GM23338 (cell line): Measurements from ENCODE around the gene C1orf56. TPM values are rescaled to one million over a fixed set of nuclear protein-coding genes. Genes with fewer than 3 reads are reported as not detected.
A peak's percentile ranks its signal among the peaks of the same experiment; 100 is the strongest.

Source experiments
- ATAC-seq: fragments of 200-7000 bp; cut with Tn5 transposase; 3 replicates; pipeline ENCODE4 v1.9.1; 2020
- DNase-seq: peaks from one replicate; pipeline ENCODE4 v3.0.0-alpha.2; 2015; ENCODE audit warnings: low spot score
- H2AFZ ChIP-seq: fragments of 200-600 bp; sonication (generic); 2 replicates; pipeline ENCODE4 v1.8.0; 2016; ENCODE audit warnings: antibody characterized with exemption, mild to moderate bottlenecking, moderate library complexity
- H3F3A ChIP-seq: fragments of 200-600 bp; sonication (generic); replicated peaks from 2 replicates; pipeline ENCODE4 v1.8.0; 2017; ENCODE audit warnings: antibody characterized with exemption, mixed run types, low read depth
- H3K27ac ChIP-seq: fragments of 200-600 bp; sonication (generic); 2 replicates; pipeline ENCODE4 v1.6.1; 2016; ENCODE audit warnings: low read depth
- H3K27me3 ChIP-seq: fragments of 200-600 bp; sonication (generic); 2 replicates; pipeline ENCODE4 v1.8.0; 2016; ENCODE audit warnings: mild to moderate bottlenecking, mixed run types, moderate library complexity; ENCODE audit not compliant: insufficient read depth
- H3K36me3 ChIP-seq: fragments of 200-600 bp; sonication (generic); 2 replicates; pipeline ENCODE4 v1.8.0; 2016; ENCODE audit warnings: mild to moderate bottlenecking; ENCODE audit not compliant: insufficient read depth
- H3K4me1 ChIP-seq: fragments of 200-600 bp; sonication (generic); 2 replicates; pipeline ENCODE4 v1.8.0; 2016; ENCODE audit warnings: mild to moderate bottlenecking, moderate library complexity; ENCODE audit not compliant: insufficient read depth
- H3K4me2 ChIP-seq: fragments of 200-600 bp; sonication (generic); 2 replicates; pipeline ENCODE4 v1.7.1; 2017; ENCODE audit warnings: mixed run types
- H3K4me3 ChIP-seq: fragments of 200-600 bp; sonication (generic); 2 replicates; pipeline ENCODE4 v1.6.1; 2016; ENCODE audit warnings: mixed run types
- H3K79me2 ChIP-seq: fragments of 200-600 bp; sonication (generic); replicated peaks from 2 replicates; pipeline ENCODE4 v1.8.0; 2017; ENCODE audit warnings: mild to moderate bottlenecking; ENCODE audit not compliant: insufficient read depth
- H3K9me2 ChIP-seq: fragments of 200-600 bp; sonication (generic); 2 replicates; pipeline ENCODE4 v1.8.0; 2017; ENCODE audit not compliant: insufficient read depth
- H4K20me1 ChIP-seq: fragments of 200-600 bp; sonication (generic); replicated peaks from 2 replicates; pipeline ENCODE4 v1.8.0; 2017; ENCODE audit warnings: mild to moderate bottlenecking; ENCODE audit not compliant: insufficient read depth
- H3K27ac Mint-ChIP-seq: 2 replicates; pipeline ENCODE4 v1.8.0; 2020; ENCODE audit warnings: inconsistent platforms, mild to moderate bottlenecking, moderate library complexity, mixed read lengths
- H3K27me3 Mint-ChIP-seq: 3 replicates; pipeline ENCODE4 v1.8.0; 2022; ENCODE audit warnings: low read depth, mild to moderate bottlenecking, moderate library complexity, mixed read lengths, inconsistent platforms; ENCODE audit not compliant: insufficient read depth, poor library complexity
- H3K36me3 Mint-ChIP-seq: 3 replicates; pipeline ENCODE4 v1.8.0; 2021; ENCODE audit warnings: low read depth, mild to moderate bottlenecking, inconsistent platforms, moderate library complexity, mixed read lengths
- H3K4me1 Mint-ChIP-seq: 3 replicates; pipeline ENCODE4 v1.8.0; 2020; ENCODE audit warnings: mild to moderate bottlenecking, inconsistent platforms, mixed read lengths
- H3K4me3 Mint-ChIP-seq: 3 replicates; pipeline ENCODE4 v1.8.0; 2021; ENCODE audit warnings: moderate library complexity, mild to moderate bottlenecking, inconsistent platforms, mixed read lengths
- H3K9me3 Mint-ChIP-seq: 3 replicates; pipeline ENCODE4 v1.8.0; 2020; ENCODE audit warnings: moderate library complexity, mild to moderate bottlenecking, inconsistent platforms, mixed read lengths
- NANOG ChIP-seq: IDR thresholded peaks from 2 replicates; pipeline ENCODE4 v1.6.1; 2016; ENCODE audit warnings: antibody characterized with exemption, borderline replicate concordance
- POLR2AphosphoS5 ChIP-seq: IDR thresholded peaks from 2 replicates; pipeline ENCODE4 v1.6.1; 2016; ENCODE audit warnings: antibody characterized with exemption, low read depth
- polyA plus RNA-seq: library from polyadenylated mRNA; unstranded; fragments of >200 nt; fragmentation: Nextera tagmentation; extraction: Ambion mirVana; gene quantifications from 2 replicates; pipeline ENCODE4 v1.2.1, GENCODE V29; 2016
- total RNA-seq: library from RNA; depleted of rRNA; stranded (reverse); fragments of >200 nt; shearing (Covaris generic); gene quantifications from 2 replicates; pipeline ENCODE4 v1.2.3, GENCODE V29; 2014
- TF ChIP-seq, protein P1 (sequence below): IDR thresholded peaks from 2 replicates; pipeline ENCODE4 v1.6.1; 2016; ENCODE audit warnings: antibody characterized with exemption
- TF ChIP-seq, protein P2 (sequence below), 2 experiments: fragments of 200-600 bp in 1 of 2; sonication (generic) in 1 of 2; conservative IDR thresholded peaks; 2 replicates each; pipeline versions ENCODE4 v1.5.1 to v1.6.1; 2016 to 2017; ENCODE audit warnings: antibody characterized with exemption in 2 of 2, low read depth in 2 of 2, mild to moderate bottlenecking in 2 of 2, moderate library complexity in 1 of 2

C1orf56 gene
- total and polyA plus RNA-seq, 2 experiments from 2014 or later: 3.9 to 27.8 TPM

GRCh38 chr1:151060007-151060656, 12.6 kb downstream of the C1orf56 start, which contains the start of gene MLLT11:
MLLT11 (plus strand) TSS chr1:151060397; CDS start chr1:151067225, 6,828 bp downstream.
- Histone ChIP-seq H3K4me3 (peak within 1 kb of the TSS; percentile 72), H2AFZ (peak within 1 kb of the TSS; percentile 72; the same call in 1 of the 2 replicates), H3K9me2 (no peaks in the 10 kb centered on the region), H3F3A (peaks cover 17% of the 10 kb centered on the region; the same call in 1 of the 2 replicates), H3K27me3 (no peaks in the 10 kb centered on the region), H3K4me2 (peak within 1 kb of the TSS; percentile 87), H4K20me1 (peaks cover 19% of the 10 kb centered on the region), H3K4me1 (peaks cover 29% of the 10 kb centered on the region), H3K36me3 (peaks cover 8% of the 10 kb centered on the region), H3K79me2 (peaks cover 87% of the 10 kb centered on the region), H3K27ac (peak within 1 kb of the TSS; percentile 86)
- peak within 1 kb of the TSS; percentile 90 for H3K4me3 Mint-ChIP-seq
- peaks cover 48% of the 10 kb centered on the region for H3K4me1 Mint-ChIP-seq
- DNase-seq (peak; percentile 94), ATAC-seq (peak; percentile 68)
- H3K27ac Mint-ChIP-seq: peak within 1 kb of the TSS; percentile 93
- peaks cover 19% of the 10 kb centered on the region for H3K27me3 Mint-ChIP-seq
- peak; percentile 79 for TF ChIP-seq POLR2AphosphoS5
- TF ChIP-seq, protein P1, sequence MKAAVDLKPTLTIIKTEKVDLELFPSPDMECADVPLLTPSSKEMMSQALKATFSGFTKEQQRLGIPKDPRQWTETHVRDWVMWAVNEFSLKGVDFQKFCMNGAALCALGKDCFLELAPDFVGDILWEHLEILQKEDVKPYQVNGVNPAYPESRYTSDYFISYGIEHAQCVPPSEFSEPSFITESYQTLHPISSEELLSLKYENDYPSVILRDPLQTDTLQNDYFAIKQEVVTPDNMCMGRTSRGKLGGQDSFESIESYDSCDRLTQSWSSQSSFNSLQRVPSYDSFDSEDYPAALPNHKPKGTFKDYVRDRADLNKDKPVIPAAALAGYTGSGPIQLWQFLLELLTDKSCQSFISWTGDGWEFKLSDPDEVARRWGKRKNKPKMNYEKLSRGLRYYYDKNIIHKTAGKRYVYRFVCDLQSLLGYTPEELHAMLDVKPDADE: 0 out of 2 replicates have a peak, but pooled peaks have one; percentile 32
- no peak for TF ChIP-seq NANOG
- peaks cover 39% of the 10 kb centered on the region for H3K36me3 Mint-ChIP-seq
- no peaks in the 10 kb centered on the region for H3K9me3 Mint-ChIP-seq

GRCh38 chr1:151060657-151061421, 13.3 kb downstream of the C1orf56 start:
- H3K4me3 ChIP-seq: peak overlapping the region; percentile 72
- Mint-ChIP-seq H3K36me3 (peaks cover 36% of the 10 kb centered on the region), H3K4me3 (peak overlapping the region; percentile 90), H3K27me3 (peaks cover 19% of the 10 kb centered on the region), H3K27ac (peak overlapping the region; percentile 93), H3K9me3 (no peaks in the 10 kb centered on the region), H3K4me1 (peaks cover 46% of the 10 kb centered on the region)
- peaks cover 3% of the 10 kb centered on the region; the same call in 1 of the 2 replicates for H3K36me3 ChIP-seq
- H2AFZ ChIP-seq: 0 out of 2 replicates have a peak overlapping the region, but pooled peaks have one; percentile 33
- peak overlapping the region; percentile 86 for H3K27ac ChIP-seq
- TF ChIP-seq, protein P2, sequence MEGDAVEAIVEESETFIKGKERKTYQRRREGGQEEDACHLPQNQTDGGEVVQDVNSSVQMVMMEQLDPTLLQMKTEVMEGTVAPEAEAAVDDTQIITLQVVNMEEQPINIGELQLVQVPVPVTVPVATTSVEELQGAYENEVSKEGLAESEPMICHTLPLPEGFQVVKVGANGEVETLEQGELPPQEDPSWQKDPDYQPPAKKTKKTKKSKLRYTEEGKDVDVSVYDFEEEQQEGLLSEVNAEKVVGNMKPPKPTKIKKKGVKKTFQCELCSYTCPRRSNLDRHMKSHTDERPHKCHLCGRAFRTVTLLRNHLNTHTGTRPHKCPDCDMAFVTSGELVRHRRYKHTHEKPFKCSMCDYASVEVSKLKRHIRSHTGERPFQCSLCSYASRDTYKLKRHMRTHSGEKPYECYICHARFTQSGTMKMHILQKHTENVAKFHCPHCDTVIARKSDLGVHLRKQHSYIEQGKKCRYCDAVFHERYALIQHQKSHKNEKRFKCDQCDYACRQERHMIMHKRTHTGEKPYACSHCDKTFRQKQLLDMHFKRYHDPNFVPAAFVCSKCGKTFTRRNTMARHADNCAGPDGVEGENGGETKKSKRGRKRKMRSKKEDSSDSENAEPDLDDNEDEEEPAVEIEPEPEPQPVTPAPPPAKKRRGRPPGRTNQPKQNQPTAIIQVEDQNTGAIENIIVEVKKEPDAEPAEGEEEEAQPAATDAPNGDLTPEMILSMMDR (conservative IDR thresholded peaks at IDR 0.05; ENCODE audit: low read depth in 2 of 2): peak in 1 of 2 experiments; percentile 24; a peak in 1 of 4 replicates
- no peak for TF ChIP-seq NANOG
- peaks cover 29% of the 10 kb centered on the region for H3K4me1 ChIP-seq
- peaks cover 10% of the 10 kb centered on the region; the same call in 1 of the 2 replicates for H3F3A ChIP-seq
- no peaks in the 10 kb centered on the region for H3K9me2 ChIP-seq
- peak overlapping the region; percentile 87 for H3K4me2 ChIP-seq
- peaks cover 90% of the 10 kb centered on the region for H3K79me2 ChIP-seq
- H4K20me1 ChIP-seq: peaks cover 19% of the 10 kb centered on the region
- no peaks in the 10 kb centered on the region for H3K27me3 ChIP-seq
- ATAC-seq (no peak), DNase-seq (no peak)
